T follicular helper cell (primary cell): Measurements from ENCODE around the gene E2F2.
"Not testable (repeated sequence)": the region's sequence is repeated elsewhere in the genome, so short reads cannot be mapped to it uniquely, and the experiment has no call there.

ENCODE experiments used
- DNase-seq: peaks from one replicate; pipeline ENCODE4 v3.0.0-alpha.2; 2020; ENCODE audit warnings: low read depth

The E2F2 gene

DNA sequence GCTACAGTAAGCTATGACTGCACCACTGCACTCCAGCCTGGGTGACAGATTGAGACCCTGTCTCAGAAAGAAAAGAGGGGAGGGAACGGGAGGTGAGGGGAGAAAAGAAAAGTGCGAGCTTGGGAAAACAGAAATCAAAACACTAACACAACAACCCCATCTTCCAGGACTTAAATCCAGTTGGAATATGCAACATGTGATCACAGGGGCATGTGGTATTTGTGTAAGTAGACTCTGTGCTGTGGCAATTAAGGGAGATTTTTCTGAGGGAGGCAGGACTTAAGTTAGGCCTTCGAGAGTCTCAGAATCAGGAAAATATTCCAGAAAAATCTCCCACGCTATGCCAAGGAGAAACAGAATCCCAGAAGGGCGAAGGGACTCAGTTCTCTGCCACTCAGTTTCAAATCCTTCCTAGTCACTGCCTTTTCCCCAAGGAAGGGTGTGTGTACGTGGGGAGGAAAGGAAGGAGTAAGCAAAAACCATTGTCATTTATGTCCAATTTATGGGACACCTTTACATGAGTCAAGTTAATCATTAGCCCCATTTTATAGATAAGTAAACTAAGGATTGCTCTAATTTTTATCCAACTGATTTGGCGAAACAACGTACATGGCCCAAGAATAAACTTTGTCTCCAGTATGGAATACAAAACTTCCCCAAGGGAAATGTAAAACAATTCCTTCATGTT lies 16.0 kb upstream of the E2F2 start:
- DNase-seq = no peak

DNA sequence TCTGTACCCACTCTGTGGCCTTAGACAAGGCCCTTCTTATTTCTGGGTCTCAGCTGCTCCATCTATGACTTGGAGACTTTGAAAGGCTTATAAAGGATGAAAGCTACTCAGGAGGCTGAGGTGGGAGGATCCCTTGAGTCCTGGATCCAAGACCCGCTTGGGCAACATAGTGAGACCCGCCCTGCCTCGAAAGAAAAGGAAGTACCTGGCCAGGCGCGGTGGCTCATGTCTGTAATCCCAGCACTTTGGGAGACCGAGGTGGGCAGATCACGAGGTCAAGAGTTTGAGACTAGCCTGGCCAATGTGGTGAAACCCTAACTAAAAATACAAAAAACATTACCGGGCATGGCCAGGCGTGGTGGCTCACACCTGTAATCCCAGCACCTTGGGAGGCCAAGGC lies 14.8 kb upstream of the E2F2 start:
- no peak for DNase-seq

DNA sequence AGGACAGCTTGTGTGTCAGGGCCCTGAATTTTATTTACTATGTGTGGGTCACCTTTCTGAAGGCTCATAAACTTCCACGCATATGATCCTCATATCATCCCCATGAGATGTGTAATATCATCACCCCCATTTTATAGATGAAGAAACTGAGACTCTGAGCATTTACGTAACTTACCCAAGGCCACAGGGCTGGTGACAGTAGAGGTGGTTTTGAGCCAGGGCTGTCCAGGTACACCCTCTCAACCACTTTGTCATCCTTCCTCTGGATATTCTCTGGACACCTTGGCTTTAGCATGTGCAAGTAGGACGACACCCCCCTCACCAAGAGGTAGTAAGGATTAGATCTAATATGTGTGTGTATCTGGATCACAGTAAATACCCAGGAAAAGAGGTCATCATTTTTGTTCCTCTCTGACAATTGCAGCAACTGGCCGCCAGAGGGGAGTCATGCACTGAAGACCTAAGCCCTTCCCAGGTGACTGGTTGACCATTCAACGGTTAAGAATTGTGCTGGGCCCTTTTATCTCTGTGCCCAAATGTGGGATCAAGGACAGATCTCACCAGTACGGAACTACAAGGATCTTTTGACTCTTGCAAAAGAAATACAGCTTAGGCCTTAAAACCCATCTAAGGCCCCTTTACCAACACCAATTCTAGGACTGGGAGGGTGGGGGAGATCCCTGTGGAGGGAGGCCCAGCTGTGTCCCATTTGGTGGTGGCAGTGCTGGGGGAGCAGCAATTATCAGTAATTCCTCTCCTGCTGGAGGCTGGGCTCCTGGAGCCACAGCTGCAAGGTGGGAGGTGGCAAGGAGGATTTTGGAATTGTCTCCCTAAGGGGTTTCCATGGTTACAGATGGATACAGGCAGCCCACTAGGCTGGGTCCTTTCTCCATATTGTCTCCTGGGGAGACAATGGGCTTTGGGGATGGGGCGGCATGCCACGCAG lies 13.7 kb upstream of the E2F2 start:
- peak; percentile 53 for DNase-seq

DNA sequence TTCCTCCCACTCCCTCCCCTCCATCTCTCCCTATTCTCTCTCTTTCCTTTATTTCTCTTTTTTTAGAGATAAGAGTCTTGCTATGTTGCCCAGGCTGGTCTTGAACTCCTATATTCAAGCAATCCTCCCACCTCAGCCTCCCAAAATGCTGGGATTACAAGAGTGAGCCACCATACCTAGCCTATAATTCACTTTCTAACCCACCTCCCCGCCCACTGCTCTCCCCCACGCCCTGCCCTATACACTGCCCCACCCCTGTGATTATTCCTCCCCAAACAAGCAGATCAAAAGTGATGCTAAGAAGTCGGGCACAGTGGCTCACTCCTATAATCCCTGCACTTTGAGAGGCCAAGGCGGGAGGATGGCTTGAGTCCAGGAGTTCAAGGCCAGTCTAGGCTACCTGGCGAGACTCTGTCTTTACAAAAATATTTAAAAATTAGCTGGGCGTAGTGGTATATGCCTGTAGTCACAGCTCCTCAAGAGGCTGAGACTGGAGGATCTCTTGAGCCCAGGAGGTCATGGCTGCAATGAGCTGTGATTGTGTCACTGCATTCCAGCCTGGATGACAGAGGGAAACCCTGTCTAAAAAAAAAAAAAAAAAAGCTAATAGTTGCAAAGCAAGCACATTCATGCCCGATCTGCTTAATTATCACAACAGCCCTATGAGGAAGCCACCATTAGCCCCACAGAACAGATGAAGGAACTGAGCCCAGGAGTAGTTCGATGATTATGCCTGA lies 12.8 kb upstream of the E2F2 start:
- DNase-seq = no peak

DNA sequence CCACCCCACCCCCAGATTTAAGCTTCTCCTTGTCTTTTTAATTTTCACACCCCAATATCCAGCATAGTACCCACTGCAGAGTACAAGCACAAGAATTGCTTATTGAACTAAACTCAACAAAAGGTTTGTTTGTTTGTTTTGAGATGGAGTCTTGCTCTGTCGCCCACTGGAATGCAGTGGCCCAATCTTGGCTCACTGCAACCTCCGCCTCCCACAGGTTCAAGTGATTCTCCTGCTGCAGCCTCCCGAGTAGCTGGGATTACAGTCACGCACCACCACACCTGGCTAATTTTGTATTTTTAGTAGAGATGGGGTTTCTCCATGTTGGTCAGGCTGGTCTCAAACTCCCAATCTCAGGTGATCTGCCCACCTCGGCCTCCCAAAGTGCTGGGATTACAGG lies 11.9 kb upstream of the E2F2 start:
- DNase-seq = not testable (repeated sequence)

DNA sequence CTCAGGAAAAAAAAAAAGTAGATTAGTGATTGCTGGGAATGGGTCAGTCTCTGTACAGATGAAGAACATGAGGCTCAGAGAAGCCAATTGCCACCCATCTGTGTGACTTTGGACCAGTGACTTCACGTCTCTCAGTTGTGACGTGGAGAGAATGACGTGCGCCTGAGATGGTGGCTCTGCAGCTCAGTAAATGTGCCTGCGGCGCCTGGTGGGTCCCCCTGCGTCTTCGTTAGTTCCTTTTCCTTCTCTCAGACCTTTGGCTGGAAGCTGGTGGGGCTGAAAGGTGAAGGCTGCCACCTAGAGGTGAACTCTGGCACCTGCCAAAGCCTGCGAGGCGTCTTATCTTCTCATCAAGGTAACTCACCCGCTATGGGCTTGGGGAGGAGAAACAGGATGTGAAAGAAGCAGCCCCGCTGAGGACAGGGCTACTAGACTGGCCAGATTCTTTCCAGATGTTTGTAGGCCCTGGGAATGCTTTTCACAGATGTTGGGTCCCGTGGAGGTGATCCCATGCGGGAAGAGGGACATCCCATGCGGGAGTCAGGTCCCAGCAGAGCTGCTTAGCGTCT lies 8.7 kb upstream of the E2F2 start:
- DNase-seq = peak; percentile 85

DNA sequence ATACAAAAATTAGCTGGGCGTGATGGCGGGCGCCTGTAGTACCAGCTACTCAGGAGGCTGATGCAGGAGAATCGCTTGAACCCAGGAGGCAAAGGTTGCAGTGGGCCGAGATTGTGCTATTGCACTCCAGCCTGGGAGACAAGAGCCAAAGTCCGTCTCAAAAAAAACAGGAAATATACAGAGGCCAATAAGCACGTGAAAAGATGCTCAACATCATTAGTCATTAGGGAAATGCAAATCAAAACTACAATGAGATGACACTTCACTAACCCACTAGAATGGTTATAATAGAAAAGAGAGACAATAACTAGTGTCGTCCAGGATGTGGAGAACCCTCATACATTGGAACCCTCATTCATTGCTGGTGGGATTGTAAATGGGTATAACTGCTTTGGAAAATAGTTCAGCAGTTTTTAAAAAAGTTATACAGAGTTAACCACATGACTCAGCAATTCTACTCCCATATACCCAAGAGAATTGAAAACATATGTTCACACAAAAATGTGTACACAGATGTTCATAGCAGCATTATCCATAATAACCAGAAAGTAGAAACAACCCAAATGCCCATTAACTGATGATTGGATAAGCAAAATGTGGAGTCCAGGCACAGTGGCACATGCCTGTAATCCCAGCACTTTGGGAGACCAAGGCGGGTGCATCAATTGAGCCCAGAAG lies 6.4 kb upstream of the E2F2 start:
- DNase-seq = no peak

DNA sequence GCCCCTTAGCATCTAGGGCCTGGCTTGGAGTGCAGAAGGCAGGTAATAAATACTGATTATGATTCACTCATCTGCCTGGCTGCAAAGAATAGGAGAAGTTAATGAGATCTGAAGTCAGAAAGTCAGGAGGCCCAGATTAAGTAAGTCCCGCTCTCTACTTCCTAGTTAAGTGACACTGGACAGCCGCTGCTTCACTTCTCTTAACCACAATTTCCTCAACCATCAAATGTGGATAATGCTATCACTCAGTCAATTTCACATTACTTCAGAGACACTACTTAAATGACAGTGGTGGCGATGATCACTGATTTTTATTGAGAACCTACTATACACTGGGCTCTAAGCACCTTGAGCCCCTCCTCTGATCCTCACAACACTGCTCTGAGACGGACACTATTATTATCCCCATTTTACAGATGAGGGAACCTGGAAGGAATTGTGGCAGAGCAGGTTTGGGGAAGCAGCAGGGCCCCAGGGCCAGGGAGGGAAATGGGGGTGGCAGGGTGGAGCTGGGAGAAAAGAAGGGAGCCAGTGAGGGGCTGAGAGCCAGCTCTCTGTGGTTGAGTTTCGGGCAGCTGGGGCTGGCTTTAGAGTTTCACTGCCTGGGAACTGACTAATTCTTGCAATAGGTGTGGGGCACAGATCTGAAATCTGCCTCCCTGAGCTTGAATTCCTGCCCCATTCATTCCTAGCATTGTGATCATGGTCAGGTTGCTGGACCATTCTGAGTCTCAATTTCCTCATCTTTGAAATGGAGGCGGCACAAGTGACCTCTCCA lies 2.4 kb upstream of the E2F2 start:
- DNase-seq = no peak

DNA sequence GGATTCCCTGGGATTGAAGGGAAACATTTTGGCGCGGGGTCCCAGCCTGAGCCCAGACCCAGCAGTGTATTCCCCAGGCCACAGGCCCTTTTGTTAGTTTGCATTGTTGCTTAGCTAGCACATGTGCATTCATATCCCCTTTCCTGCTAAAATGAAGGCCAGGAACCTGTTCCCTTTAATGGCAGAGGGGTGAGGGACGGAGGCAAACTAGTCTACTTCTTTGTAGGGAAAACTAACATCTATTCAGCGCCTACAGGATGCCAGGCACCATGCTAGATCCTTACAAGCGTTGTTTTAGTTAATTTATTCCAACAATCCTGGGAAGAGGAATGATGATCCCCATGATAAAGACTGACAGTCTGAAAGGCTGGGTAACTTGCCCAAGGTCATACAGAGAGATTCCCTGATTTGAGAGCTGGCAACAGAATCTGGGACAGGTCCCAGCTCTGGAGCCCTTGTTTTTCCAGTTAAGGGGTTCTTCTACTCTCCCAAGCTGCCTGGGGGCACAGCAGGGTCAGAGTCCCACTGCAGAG lies 595 bp upstream of the E2F2 start:
- no peak for DNase-seq

DNA sequence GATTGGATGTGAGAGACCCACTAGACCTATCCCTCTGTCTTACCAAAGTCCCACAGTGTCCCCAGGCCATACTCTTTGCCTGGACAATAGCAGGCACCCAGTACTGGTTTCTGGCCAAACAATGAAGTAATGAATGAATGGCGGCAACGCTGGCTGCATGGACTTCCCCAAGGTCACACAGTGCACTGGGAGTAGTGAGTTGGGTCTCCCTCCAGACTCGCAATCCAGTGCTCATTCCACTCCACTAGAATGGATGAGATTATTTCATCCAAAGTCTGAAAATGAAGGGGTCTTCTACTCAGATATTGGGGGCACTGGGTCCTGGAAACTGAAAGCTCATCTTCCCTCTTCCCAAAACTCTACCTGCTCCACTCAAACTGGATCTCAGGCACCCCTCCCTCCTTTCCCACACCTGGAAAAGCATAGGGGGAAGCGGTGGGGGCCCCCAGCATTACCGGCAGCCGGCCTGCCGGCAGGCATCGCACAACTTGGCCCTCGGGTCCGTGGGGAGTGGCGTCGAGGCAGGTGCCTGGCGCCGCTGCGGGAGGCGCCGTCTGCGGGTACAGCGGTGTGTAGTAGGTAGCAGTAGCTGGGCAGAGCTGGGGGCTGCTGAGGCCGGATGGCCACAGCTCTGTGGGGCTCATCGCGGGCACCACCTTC lies 816 bp downstream of the E2F2 start:
- DNase-seq = no peak

DNA sequence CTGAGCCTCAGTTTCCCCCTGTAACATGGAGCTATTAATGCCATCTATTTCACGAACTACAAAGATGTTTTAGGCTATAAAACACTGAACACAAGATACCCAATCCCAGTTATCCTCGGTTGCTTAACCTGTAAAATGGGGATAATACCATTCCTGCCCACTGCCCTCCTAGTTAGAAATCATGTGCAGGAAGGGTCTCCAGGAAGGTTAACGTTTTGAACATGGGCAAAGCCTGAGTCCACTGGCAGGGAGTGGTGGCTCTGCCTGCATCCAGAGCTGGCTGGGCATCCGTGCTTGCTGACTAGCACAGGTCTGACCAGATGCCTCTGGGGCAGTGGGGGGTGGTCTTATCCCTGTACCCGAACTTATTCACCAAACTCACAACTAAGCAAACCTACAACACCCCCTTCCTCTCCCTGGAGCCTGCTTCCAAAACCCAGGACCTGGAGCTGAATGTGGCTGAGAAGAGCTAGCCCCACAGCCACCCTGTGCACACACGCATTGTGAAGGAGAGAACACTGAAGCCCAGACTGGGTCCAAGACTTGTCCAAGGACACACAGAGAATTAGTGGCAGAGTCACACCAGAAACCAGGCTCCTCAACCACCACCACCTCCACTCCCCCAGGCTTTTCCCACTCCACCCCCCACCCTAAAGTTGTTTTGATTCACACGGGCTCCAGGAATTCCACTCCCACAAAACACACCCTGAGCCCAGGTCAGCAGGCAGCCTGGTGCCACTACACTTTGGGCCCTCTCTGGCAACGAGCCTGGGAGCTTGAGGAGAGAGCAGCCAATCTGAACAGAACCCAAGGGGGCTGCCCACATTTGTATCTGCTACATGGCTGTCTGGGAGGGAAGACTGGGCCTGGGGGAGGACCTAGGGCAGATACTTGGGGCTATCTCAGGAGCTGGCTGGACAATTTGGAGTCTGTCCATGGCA lies 1.6 kb downstream of the E2F2 start:
- DNase-seq = no peak

DNA sequence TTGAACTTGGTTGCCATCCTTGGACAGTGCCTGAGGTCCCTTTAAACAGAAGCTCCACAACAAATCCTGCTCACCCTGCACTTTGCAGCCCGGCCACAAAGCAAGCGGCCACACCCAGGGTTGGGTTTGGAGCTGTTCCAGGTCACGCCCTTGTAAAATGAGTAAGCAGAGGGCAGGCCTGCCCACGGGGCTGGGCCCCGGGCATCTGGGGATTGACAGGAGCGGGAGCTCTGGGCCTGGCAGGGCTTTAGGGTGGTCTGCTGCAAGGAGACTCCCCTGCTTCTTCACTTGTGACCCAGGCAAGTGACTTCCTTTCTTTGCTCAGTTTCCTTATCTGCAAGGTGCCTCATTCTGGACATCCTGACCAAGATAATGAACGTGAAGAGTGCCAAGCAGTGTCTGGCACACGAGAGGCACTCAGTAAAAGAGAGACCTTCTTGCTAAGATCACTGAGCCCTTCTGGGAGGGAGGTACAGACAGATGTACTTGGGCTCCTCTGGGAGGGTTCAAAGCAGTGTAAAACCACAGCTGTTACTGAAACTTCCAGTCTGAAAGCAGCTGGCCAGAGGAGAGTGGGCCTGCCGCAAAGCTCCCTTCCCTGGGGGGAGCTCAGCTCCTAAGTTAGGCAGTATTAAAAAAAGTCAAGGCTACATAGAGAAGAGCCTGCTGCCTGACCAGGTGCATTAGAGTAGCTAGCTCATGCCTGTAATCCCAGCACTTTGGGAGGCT lies 2.6 kb downstream of the E2F2 start:
- peak; percentile 58 for DNase-seq

DNA sequence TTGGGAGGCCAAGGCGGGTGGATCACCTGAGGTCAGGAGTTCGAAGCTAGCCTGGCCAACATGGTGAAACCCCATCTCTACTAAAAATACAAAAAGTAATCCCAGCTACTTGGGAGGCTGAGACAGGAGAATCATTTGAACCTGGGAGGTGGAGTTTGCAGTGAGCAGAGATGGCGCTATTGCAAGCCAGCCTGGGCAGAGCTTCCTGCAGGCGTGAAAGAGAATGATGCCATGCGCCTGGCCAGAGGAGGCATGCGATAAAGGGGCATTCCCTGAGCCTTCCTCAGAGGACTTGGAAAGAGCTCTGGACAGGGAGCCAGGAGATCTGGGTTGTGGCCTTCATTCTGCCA lies 3.2 kb downstream of the E2F2 start:
- no peak for DNase-seq

DNA sequence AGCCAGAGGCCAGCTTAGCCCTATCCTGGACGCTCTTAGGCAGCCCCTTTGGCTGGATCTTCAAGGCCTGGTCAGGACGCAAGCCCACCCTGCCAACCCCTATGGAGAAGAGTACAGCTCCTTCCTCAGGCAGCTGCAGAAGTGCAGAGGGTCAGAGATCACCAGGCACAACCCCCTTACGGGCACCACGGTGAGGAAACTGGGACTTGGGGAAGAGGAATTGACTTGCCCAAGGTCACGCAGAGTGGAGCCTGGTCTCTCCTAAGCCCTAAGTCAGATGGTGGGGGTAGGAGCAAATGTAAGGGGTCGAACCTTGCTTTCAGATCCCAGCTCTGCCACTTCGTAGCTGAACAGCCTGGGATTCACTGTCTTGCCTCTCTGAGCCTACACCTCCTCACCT lies 3.7 kb downstream of the E2F2 start:
- DNase-seq = no peak

DNA sequence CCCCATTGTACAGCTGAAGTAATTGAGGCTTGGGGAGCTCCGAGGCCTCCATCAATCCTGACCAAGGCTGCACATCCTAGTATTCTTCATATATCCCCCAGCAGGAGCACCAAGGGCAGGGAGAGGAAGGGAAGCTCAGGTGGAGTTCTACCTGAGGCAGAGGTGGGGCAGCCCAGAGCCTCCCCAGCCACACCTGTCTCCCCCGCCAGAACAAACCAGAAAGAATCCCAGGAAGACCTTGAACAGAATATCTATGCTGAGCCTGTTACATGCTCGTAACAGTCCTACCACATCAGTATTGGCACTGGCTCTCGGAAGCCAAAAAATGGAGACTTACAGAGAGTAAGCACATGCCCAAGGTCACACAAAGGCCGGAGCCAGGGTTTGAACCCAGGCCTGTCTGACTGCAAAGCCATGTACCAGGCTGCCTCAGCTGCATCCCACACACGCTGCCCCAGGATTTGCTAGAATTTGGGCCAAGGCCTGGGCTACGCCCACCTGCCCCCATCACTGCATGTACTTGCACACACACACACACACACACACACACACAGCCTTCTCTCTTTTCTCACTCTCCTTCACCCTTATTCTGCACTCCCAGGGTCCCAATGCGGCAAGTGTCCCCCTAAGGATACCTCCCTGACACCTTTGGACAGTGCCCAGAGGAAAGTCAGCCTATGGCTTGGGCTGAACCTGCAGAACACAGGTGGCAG lies 4.5 kb downstream of the E2F2 start:
- DNase-seq = no peak

DNA sequence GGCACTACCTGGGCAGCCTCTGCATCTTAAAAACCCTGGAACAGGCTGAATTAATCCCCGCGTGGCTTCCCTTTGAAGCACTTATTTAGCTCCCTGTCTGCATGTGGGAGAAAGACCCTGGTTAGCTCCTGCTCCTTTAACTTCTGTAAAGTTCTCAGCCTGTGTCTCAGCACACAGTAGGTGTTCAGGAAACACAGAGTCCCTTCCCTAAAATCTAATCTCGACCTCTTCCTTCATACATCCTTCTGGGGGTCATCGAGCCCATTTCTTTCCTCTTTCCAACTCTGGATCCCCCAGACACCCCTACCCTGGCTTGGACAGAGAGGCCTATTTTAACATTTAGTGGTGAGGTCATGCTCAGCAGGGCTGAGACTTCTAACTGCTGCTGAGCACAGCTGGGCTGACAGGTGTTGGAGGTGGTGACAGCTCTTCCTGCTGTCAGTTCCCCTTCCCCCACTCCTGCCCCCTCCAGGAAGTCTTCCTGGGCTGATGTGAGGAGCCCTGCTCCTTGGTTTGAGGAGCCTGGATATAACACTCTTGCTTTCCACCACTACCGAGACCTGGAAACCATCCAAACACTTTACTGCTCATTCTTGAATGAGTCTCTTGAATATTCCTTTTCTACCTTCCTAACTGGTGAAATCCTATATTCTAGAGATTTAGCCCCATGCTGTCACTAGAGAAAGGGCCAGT lies 5.3 kb downstream of the E2F2 start:
- no peak for DNase-seq
